A204.1 (cell line): ENCODE results near the gene OR13C2.
"Not testable (repeated sequence)": the region's sequence is repeated elsewhere in the genome, so short reads cannot be mapped to it uniquely, and the experiment has no call there.

Source experiments
- FAIRE-seq: peaks from 2 replicates; lab custom pipeline; 2012; peaks lifted over from hg19 to GRCh38; lab: Jason Lieb, UNC

OR13C2 gene

GRCh38 chr9:104605527-104605926 lies at the start of gene OR13C2:
OR13C2 (minus strand) TSS chr9:104605627; CDS start chr9:104605627, 0 bp downstream.
- FAIRE-seq = not testable (repeated sequence)

GRCh38 chr9:104635456-104635855 lies 30.0 kb upstream of the OR13C2 start:
- FAIRE-seq = no peak

GRCh38 chr9:104633976-104634520 lies 28.6 kb upstream of the OR13C2 start:
- FAIRE-seq = no peak

- not testable (repeated sequence) for FAIRE-seq
Observed at GRCh38 chr9:104625964-104626363, 20.5 kb upstream of the OR13C2 start.

GRCh38 chr9:104618104-104618503 lies 12.7 kb upstream of the OR13C2 start, which contains the start of gene OR13C9:
OR13C9 (minus strand) TSS chr9:104618204; CDS start chr9:104618204, 0 bp downstream.
- no peak for FAIRE-seq

- FAIRE-seq = no peak
Observed at GRCh38 chr9:104617418-104617817, 12.0 kb upstream of the OR13C2 start.

- FAIRE-seq = no peak
Observed at GRCh38 chr9:104611213-104611612, 5.8 kb upstream of the OR13C2 start.

GRCh38 chr9:104608336-104608735 lies 2.9 kb upstream of the OR13C2 start:
- FAIRE-seq = no peak

GRCh38 chr9:104606152-104606551 lies 725 bp upstream of the OR13C2 start:
- no peak for FAIRE-seq

GRCh38 chr9:104604801-104605200 lies 626 bp downstream of the OR13C2 start:
- no peak for FAIRE-seq

GRCh38 chr9:104599313-104599712 lies 6.1 kb downstream of the OR13C2 start, which contains the start of gene OR13C5:
OR13C5 (minus strand) TSS chr9:104599413; CDS start chr9:104599413, 0 bp downstream.
- not testable (repeated sequence) for FAIRE-seq

GRCh38 chr9:104598749-104599148 lies 6.7 kb downstream of the OR13C2 start:
- FAIRE-seq = not testable (repeated sequence)

- FAIRE-seq = no peak
Observed at GRCh38 chr9:104589626-104590025, 15.8 kb downstream of the OR13C2 start.

GRCh38 chr9:104586496-104587180 lies 18.8 kb downstream of the OR13C2 start:
- no peak for FAIRE-seq

GRCh38 chr9:104580562-104580961 lies 24.9 kb downstream of the OR13C2 start:
- no peak for FAIRE-seq

- no peak for FAIRE-seq
Observed at GRCh38 chr9:104577263-104577662, 28.2 kb downstream of the OR13C2 start.

- no peak for FAIRE-seq
Observed at GRCh38 chr9:104575456-104575855, 30.0 kb downstream of the OR13C2 start.

- FAIRE-seq = no peak
Observed at GRCh38 chr9:104572612-104573011, 32.8 kb downstream of the OR13C2 start.

GRCh38 chr9:104568868-104569267 lies 36.6 kb downstream of the OR13C2 start, which contains the start of gene OR13C8:
OR13C8 (plus strand) TSS chr9:104569168; CDS start chr9:104569168, 0 bp downstream.
- no peak for FAIRE-seq

GRCh38 chr9:104564358-104564757 lies 41.1 kb downstream of the OR13C2 start:
- FAIRE-seq = no peak

GRCh38 chr9:104556830-104557634 lies 48.4 kb downstream of the OR13C2 start:
- FAIRE-seq = no peak

- FAIRE-seq = no peak
Observed at GRCh38 chr9:104555521-104555920, 49.9 kb downstream of the OR13C2 start.
